ENCODE measurements around the gene CBLB.

GRCh38 chr3:105801397-105801796 lies 67.4 kb downstream of the CBLB start:
- TF ChIP-seq CTCF (conservative IDR thresholded peaks at IDR 0.05; ENCODE audit: low read depth, low read length) (no peak), POLR2A (IDR thresholded peaks at IDR 0.05; ENCODE audit: low read depth, low read length) (no peak), BHLHE40 (IDR thresholded peaks at IDR 0.05; ENCODE audit: low read depth, low read length) (no peak), CEBPB (IDR thresholded peaks at IDR 0.05; ENCODE audit: low read depth, low read length) (no peak), RFX5 (IDR thresholded peaks at IDR 0.05; ENCODE audit: low read depth, low read length) (no peak), USF2 (IDR thresholded peaks at IDR 0.05; ENCODE audit: low read depth, low read length) (no peak), MXI1 (IDR thresholded peaks at IDR 0.05; ENCODE audit: borderline replicate concordance, low read depth, low read length) (no peak), FOS (IDR thresholded peaks at IDR 0.05; ENCODE audit: low read depth, low read length) (no peak), ELK1 (IDR thresholded peaks at IDR 0.05; ENCODE audit: borderline replicate concordance, low read depth, low read length) (no peak), MAZ (IDR thresholded peaks at IDR 0.05; ENCODE audit: borderline replicate concordance, low read depth, low read length) (no peak)
